ENCODE data around the gene RALGAPA2. TPM values are rescaled to one million over a fixed set of nuclear protein-coding genes. Genes with fewer than 3 reads are reported as not detected.

Gene RALGAPA2
- total RNA-seq, 2 donors from 2014 or later = 36.5 to 53.2 TPM

- DNase-seq (ENCODE audit: low spot score) = no peak
- WGBS = 96% methylated on average over 8 of the region's 8 CpGs
- intact Hi-C loops (cut with DNase I) = no loop called here
- peaks cover 0 to 5% of the 10 kb centered on the region in 2 donors for H3K36me3 ChIP-seq
- no peaks in the 10 kb centered on the region for H3K4me1 ChIP-seq (replicated peaks)
- no peaks in the 10 kb centered on the region for H3K9me3 ChIP-seq
- no peak overlapping the region for H3K4me3 ChIP-seq
- TF ChIP-seq, protein P1, sequence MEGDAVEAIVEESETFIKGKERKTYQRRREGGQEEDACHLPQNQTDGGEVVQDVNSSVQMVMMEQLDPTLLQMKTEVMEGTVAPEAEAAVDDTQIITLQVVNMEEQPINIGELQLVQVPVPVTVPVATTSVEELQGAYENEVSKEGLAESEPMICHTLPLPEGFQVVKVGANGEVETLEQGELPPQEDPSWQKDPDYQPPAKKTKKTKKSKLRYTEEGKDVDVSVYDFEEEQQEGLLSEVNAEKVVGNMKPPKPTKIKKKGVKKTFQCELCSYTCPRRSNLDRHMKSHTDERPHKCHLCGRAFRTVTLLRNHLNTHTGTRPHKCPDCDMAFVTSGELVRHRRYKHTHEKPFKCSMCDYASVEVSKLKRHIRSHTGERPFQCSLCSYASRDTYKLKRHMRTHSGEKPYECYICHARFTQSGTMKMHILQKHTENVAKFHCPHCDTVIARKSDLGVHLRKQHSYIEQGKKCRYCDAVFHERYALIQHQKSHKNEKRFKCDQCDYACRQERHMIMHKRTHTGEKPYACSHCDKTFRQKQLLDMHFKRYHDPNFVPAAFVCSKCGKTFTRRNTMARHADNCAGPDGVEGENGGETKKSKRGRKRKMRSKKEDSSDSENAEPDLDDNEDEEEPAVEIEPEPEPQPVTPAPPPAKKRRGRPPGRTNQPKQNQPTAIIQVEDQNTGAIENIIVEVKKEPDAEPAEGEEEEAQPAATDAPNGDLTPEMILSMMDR (IDR thresholded peaks at IDR 0.05) = no peak
- H3K27ac ChIP-seq = no peak overlapping the region
- no peaks in the 10 kb centered on the region for H3K27me3 ChIP-seq (replicated peaks; ENCODE audit: insufficient read depth)
Observed at GRCh38 chr20:20518263-20518662, 194.2 kb downstream of the RALGAPA2 start.

DNA sequence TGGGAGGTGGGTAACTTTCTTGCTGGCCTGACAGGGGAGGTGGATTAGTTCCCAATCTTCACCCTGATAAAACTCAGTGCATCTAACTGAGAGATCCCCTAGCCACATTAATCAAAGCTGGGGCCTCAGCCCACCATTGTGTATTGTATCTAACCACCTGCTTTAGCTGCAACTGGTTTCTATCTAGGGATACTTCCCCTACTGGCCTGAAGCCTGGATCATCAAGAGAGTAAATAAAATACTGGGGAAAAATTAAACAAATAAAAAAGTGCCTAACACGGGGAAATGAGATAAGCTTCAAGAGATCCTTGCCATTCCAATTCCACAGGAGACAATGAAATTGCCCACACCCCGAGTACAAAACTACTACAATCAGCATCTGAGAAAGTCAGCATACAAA, 195.1 kb downstream of the RALGAPA2 start:
- no peak overlapping the region for H3K27ac ChIP-seq
- no peaks in the 10 kb centered on the region for H3K9me3 ChIP-seq
- 27% methylated on average over 2 of the region's 2 CpGs for WGBS
- intact Hi-C loops (cut with DNase I) = no loop called here
- no peaks in the 10 kb centered on the region for H3K4me1 ChIP-seq (replicated peaks)
- no peak for DNase-seq (ENCODE audit: low spot score)
- TF ChIP-seq POLR2A (IDR thresholded peaks at IDR 0.05) = no peak
- TF ChIP-seq, protein P1 (IDR thresholded peaks at IDR 0.05) = no peak
- TF ChIP-seq POLR2AphosphoS5 (IDR thresholded peaks at IDR 0.05) = no peak
- H3K36me3 ChIP-seq = peaks cover 0 to 5% of the 10 kb centered on the region in 2 donors
- no peaks in the 10 kb centered on the region for H3K27me3 ChIP-seq (replicated peaks; ENCODE audit: insufficient read depth)
- H3K4me3 ChIP-seq = no peak overlapping the region

GRCh38 chr20:20513720-20514119, 198.7 kb downstream of the RALGAPA2 start:
- no peak for TF ChIP-seq POLR2A (IDR thresholded peaks at IDR 0.05)
- TF ChIP-seq POLR2AphosphoS5 (IDR thresholded peaks at IDR 0.05) = no peak
- TF ChIP-seq, protein P1 (IDR thresholded peaks at IDR 0.05) = no peak
- H3K27me3 ChIP-seq (replicated peaks; ENCODE audit: insufficient read depth) = no peaks in the 10 kb centered on the region
- intact Hi-C loops (cut with DNase I) = no loop called here
- 80% methylated on average over 1 of the region's 1 CpG for WGBS
- no peak for DNase-seq (ENCODE audit: low spot score)
- H3K4me3 ChIP-seq = no peak overlapping the region
- H3K27ac ChIP-seq = no peak overlapping the region
- no peaks in the 10 kb centered on the region for H3K4me1 ChIP-seq (replicated peaks)
- H3K36me3 ChIP-seq = peaks cover 3 to 5% of the 10 kb centered on the region in 2 donors
- H3K9me3 ChIP-seq = no peaks in the 10 kb centered on the region

DNA sequence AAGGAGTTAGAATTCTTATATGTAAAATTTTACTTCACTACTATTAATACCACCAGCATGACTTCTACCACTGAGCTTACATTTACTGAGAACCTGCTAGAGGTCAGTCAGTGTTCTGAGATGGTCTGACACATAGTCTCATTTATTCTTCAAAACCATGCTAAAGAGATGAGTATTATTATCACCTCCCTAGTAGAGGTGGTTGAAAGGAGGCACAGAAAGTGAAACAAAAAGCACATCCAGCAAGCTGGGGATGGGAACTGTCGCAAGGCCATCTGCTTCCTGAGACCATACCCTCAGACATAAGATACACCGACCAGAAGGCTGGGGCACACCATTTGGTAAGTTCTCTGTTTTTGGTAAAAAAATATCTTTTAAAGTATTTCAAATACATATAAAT, 206.9 kb downstream of the RALGAPA2 start:
- no peaks in the 10 kb centered on the region for H3K27me3 ChIP-seq (replicated peaks; ENCODE audit: insufficient read depth)

More for the DNA sequence above, 206.9 kb downstream of the RALGAPA2 start:
- H3K4me1 ChIP-seq (replicated peaks) = no peaks in the 10 kb centered on the region
- no peak overlapping the region for H3K27ac ChIP-seq
- no peak for DNase-seq (ENCODE audit: low spot score)
- H3K4me3 ChIP-seq = no peak overlapping the region
- H3K36me3 ChIP-seq = peaks cover 0 to 3% of the 10 kb centered on the region in 2 donors
- WGBS = 90% methylated on average over 2 of the region's 2 CpGs
- TF ChIP-seq POLR2AphosphoS5 (IDR thresholded peaks at IDR 0.05) (no peak), POLR2A (IDR thresholded peaks at IDR 0.05) (no peak)
- TF ChIP-seq, protein P1 (IDR thresholded peaks at IDR 0.05) = no peak
- intact Hi-C loops (cut with DNase I) = no loop called here
- H3K9me3 ChIP-seq = no peaks in the 10 kb centered on the region
